HepG2 (cell line): ENCODE data around the gene BICRA. TPM values are rescaled to one million over a fixed set of nuclear protein-coding genes. Genes with fewer than 3 reads are reported as not detected.
A peak's percentile ranks its signal among the peaks of the same experiment; 100 is the strongest.

Experiments used
- CENPT ChIP-seq: sonication (generic); formaldehyde crosslinking; IDR thresholded peaks from 2 replicates; pipeline ENCODE4 v1.8.0; 2022; ENCODE audit warnings: low read depth, mild to moderate bottlenecking, moderate library complexity, missing genetic modification reagents
- FOXK2 ChIP-seq: fragments of 450-650 bp; IDR thresholded peaks from 2 replicates; pipeline ENCODE4 v1.6.1; 2016
- GPBP1L1 ChIP-seq: sonication (generic); formaldehyde crosslinking; IDR thresholded peaks from 2 replicates; pipeline ENCODE4 v1.5.0; 2020; ENCODE audit warnings: mild to moderate bottlenecking, missing genetic modification reagents
- KDM4B ChIP-seq: sonication (generic); formaldehyde crosslinking; IDR thresholded peaks from 2 replicates; pipeline ENCODE4 v1.4.0; 2020; ENCODE audit warnings: missing genetic modification reagents
- ZNF264 ChIP-seq: sonication (generic); formaldehyde crosslinking; IDR thresholded peaks from 2 replicates; pipeline ENCODE4 v1.4.0; 2020; ENCODE audit warnings: missing genetic modification reagents
- ZNF354B ChIP-seq: sonication (generic); formaldehyde crosslinking; IDR thresholded peaks from 2 replicates; pipeline ENCODE4 v1.8.0; 2022; ENCODE audit warnings: mild to moderate bottlenecking, missing genetic modification reagents
- ZNF556 ChIP-seq: sonication (generic); formaldehyde crosslinking; IDR thresholded peaks from 2 replicates; pipeline ENCODE4 v1.4.0; 2020; ENCODE audit warnings: mild to moderate bottlenecking, missing genetic modification reagents, borderline replicate concordance
- ZNF580 ChIP-seq: IDR thresholded peaks from 2 replicates; pipeline ENCODE4 v1.6.1; 2016; ENCODE audit warnings: low read depth, borderline replicate concordance
- ZNF792 ChIP-seq: IDR thresholded peaks from 2 replicates; pipeline ENCODE4 v1.6.1; 2016
- polyA plus RNA-seq, 8 experiments: library from polyadenylated mRNA; depleted of rRNA in 3 of 8; stranded (reverse) in 7 of 8; unstranded in 1 of 8; fragments of >200 nt; fragmentation: Illumina TruSeq in 4 of 8; extraction: Trizol in 4 of 8; gene quantifications; 2 replicates each; pipeline versions ENCODE4 v1.2.1 to v1.2.3, GENCODE V29; 2011 to 2016; ENCODE audit warnings: low read depth in 4 of 8, missing spikeins in 1 of 8, mixed read lengths in 1 of 8; ENCODE audit not compliant: insufficient read depth in 1 of 8
- total RNA-seq, 5 experiments: library from RNA; depleted of rRNA; stranded (reverse); fragments of >200 nt; fragmentation: Illumina TruSeq; extraction: Trizol; gene quantifications; 2 replicates each; pipeline ENCODE4 v1.2.3, GENCODE V29; 2016; ENCODE audit warnings: low read depth in 1 of 5
- TF ChIP-seq, protein P1 (sequence below): sonication (generic); formaldehyde crosslinking; IDR thresholded peaks from 2 replicates; pipeline ENCODE4 v1.9.0; 2021; ENCODE audit warnings: mild to moderate bottlenecking, missing genetic modification reagents

Gene BICRA
- total and polyA plus RNA-seq, 2 of the 13 experiments (the other 11 are each of a cell fraction or from before 2014, with no cell fraction given): 0.55 to 0.71 TPM

- TF ChIP-seq, protein P1, sequence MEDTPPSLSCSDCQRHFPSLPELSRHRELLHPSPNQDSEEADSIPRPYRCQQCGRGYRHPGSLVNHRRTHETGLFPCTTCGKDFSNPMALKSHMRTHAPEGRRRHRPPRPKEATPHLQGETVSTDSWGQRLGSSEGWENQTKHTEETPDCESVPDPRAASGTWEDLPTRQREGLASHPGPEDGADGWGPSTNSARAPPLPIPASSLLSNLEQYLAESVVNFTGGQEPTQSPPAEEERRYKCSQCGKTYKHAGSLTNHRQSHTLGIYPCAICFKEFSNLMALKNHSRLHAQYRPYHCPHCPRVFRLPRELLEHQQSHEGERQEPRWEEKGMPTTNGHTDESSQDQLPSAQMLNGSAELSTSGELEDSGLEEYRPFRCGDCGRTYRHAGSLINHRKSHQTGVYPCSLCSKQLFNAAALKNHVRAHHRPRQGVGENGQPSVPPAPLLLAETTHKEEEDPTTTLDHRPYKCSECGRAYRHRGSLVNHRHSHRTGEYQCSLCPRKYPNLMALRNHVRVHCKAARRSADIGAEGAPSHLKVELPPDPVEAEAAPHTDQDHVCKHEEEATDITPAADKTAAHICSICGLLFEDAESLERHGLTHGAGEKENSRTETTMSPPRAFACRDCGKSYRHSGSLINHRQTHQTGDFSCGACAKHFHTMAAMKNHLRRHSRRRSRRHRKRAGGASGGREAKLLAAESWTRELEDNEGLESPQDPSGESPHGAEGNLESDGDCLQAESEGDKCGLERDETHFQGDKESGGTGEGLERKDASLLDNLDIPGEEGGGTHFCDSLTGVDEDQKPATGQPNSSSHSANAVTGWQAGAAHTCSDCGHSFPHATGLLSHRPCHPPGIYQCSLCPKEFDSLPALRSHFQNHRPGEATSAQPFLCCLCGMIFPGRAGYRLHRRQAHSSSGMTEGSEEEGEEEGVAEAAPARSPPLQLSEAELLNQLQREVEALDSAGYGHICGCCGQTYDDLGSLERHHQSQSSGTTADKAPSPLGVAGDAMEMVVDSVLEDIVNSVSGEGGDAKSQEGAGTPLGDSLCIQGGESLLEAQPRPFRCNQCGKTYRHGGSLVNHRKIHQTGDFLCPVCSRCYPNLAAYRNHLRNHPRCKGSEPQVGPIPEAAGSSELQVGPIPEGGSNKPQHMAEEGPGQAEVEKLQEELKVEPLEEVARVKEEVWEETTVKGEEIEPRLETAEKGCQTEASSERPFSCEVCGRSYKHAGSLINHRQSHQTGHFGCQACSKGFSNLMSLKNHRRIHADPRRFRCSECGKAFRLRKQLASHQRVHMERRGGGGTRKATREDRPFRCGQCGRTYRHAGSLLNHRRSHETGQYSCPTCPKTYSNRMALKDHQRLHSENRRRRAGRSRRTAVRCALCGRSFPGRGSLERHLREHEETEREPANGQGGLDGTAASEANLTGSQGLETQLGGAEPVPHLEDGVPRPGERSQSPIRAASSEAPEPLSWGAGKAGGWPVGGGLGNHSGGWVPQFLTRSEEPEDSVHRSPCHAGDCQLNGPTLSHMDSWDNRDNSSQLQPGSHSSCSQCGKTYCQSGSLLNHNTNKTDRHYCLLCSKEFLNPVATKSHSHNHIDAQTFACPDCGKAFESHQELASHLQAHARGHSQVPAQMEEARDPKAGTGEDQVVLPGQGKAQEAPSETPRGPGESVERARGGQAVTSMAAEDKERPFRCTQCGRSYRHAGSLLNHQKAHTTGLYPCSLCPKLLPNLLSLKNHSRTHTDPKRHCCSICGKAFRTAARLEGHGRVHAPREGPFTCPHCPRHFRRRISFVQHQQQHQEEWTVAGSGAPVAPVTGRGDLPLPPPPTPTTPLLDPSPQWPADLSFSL: peak; percentile 96
- no peak for TF ChIP-seq ZNF792 (CRISPR knock-in tag)
- TF ChIP-seq ZNF556 (CRISPR knock-in tag): no peak
- no peak for TF ChIP-seq ZNF264 (CRISPR knock-in tag)
- no peak for TF ChIP-seq KDM4B
- TF ChIP-seq FOXK2: no peak
- no peak for TF ChIP-seq CENPT (CRISPR knock-in tag)
- no peak for TF ChIP-seq GPBP1L1 (CRISPR knock-in tag)
- TF ChIP-seq ZNF580 (CRISPR knock-in tag): no peak
- peak; percentile 63; the same call in 1 of the 2 replicates for TF ChIP-seq ZNF354B (CRISPR knock-in tag)
Observed at GRCh38 chr19:47720669-47721422, 111.9 kb downstream of the BICRA start (continued).
